Measurements from ENCODE around the gene CRYGB. TPM values are rescaled to one million over a fixed set of nuclear protein-coding genes. Genes with fewer than 3 reads are reported as not detected.
"Not testable (repeated sequence)": the region's sequence is repeated elsewhere in the genome, so short reads cannot be mapped to it uniquely, and the experiment has no call there.

CRYGB gene
- polyA plus RNA-seq, 1 donor from 2014 or later, result not detected

DNA sequence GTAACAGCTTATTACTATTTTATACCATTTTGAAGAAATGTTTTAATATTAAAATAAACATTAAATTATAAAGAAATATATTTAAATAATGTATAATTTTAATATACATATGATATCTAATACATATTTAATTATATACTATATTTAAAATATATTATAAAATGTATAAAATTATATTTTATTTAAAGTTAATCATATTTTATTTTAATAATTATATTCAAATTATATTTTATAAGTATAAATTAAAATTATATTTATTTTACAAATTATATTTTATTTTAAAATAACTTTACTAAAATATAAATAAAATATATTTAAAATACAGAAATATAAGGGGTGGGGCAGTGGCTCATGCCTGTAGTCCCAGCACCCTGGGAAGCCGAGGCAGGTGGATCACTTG, 23.7 kb downstream of the CRYGB start:
- Histone ChIP-seq H3K79me2 (replicated peaks; ENCODE audit: insufficient read depth, low read length) (no peaks in the 10 kb centered on the region), H3K4me3 (ENCODE audit: low read length) (no peak overlapping the region), H2AFZ (ENCODE audit: low read depth, low read length) (no peak overlapping the region), H3K27ac (ENCODE audit: low read length) (no peak overlapping the region), H3K9ac (ENCODE audit: low read length) (no peak overlapping the region), H3K4me2 (ENCODE audit: low read length) (no peak overlapping the region), H4K20me1 (ENCODE audit: insufficient read depth) (no peaks in the 10 kb centered on the region), H3K27me3 (ENCODE audit: insufficient read depth, low read depth, low read length) (no peaks in the 10 kb centered on the region), H3K36me3 (ENCODE audit: insufficient read depth, low read length) (no peaks in the 10 kb centered on the region), H3F3A (ENCODE audit: insufficient read depth, low read length, poor library complexity, severe bottlenecking) (no peaks in the 10 kb centered on the region), H3K9me3 (ENCODE audit: low read length) (no peaks in the 10 kb centered on the region), H3K9me2 (ENCODE audit: insufficient read depth, low read length) (no peaks in the 10 kb centered on the region)
- TF ChIP-seq EP300 (conservative IDR thresholded peaks at IDR 0.05; ENCODE audit: poor library complexity, severe bottlenecking) (no peak), EZH2 (IDR thresholded peaks at IDR 0.05; ENCODE audit: borderline replicate concordance, insufficient read depth, low read length, poor library complexity, severe bottlenecking) (no peak), REST (IDR thresholded peaks at IDR 0.05; ENCODE audit: borderline replicate concordance) (no peak), TAF1 (IDR thresholded peaks at IDR 0.05; ENCODE audit: low read depth) (no peak), MXI1 (conservative IDR thresholded peaks at IDR 0.05; ENCODE audit: poor library complexity, severe bottlenecking) (no peak), SMC3 (conservative IDR thresholded peaks at IDR 0.05; ENCODE audit: poor library complexity) (no peak), RAD21 (conservative IDR thresholded peaks at IDR 0.05) (no peak), POLR2AphosphoS5 (IDR thresholded peaks at IDR 0.05) (no peak), CTCF (IDR thresholded peaks at IDR 0.05; ENCODE audit: poor library complexity, severe bottlenecking) (no peak)

- TF ChIP-seq EZH2 (IDR thresholded peaks at IDR 0.05; ENCODE audit: borderline replicate concordance, insufficient read depth, low read length, poor library complexity, severe bottlenecking), result no peak
- TF ChIP-seq CTCF (IDR thresholded peaks at IDR 0.05; ENCODE audit: poor library complexity, severe bottlenecking), result no peak
- TF ChIP-seq MXI1 (conservative IDR thresholded peaks at IDR 0.05; ENCODE audit: poor library complexity, severe bottlenecking), result no peak
- TF ChIP-seq TAF1 (IDR thresholded peaks at IDR 0.05; ENCODE audit: low read depth), result no peak
- no peak for TF ChIP-seq EP300 (conservative IDR thresholded peaks at IDR 0.05; ENCODE audit: poor library complexity, severe bottlenecking)
- no peak for TF ChIP-seq REST (IDR thresholded peaks at IDR 0.05; ENCODE audit: borderline replicate concordance)
- no peak for TF ChIP-seq RAD21 (conservative IDR thresholded peaks at IDR 0.05)
- TF ChIP-seq SMC3 (conservative IDR thresholded peaks at IDR 0.05; ENCODE audit: poor library complexity), result no peak
- TF ChIP-seq POLR2AphosphoS5 (IDR thresholded peaks at IDR 0.05), result no peak
- Histone ChIP-seq H3K79me2 (replicated peaks; ENCODE audit: insufficient read depth, low read length) (no peaks in the 10 kb centered on the region), H3K9ac (ENCODE audit: low read length) (peak overlapping the region; percentile 0), H3K27ac (ENCODE audit: low read length) (peak overlapping the region; percentile 51), H3K27me3 (ENCODE audit: insufficient read depth, low read depth, low read length) (no peaks in the 10 kb centered on the region), H3F3A (ENCODE audit: insufficient read depth, low read length, poor library complexity, severe bottlenecking) (no peaks in the 10 kb centered on the region), H4K20me1 (ENCODE audit: insufficient read depth) (no peaks in the 10 kb centered on the region), H3K9me3 (ENCODE audit: low read length) (no peaks in the 10 kb centered on the region), H2AFZ (ENCODE audit: low read depth, low read length) (peak overlapping the region; percentile 21), H3K36me3 (ENCODE audit: insufficient read depth, low read length) (no peaks in the 10 kb centered on the region), H3K9me2 (ENCODE audit: insufficient read depth, low read length) (no peaks in the 10 kb centered on the region), H3K4me2 (ENCODE audit: low read length) (peak overlapping the region; percentile 21), H3K4me3 (ENCODE audit: low read length) (no peak overlapping the region)
These were observed 27.0 kb downstream of the CRYGB start for GRCh38 chr2:208118918-208119317.

DNA sequence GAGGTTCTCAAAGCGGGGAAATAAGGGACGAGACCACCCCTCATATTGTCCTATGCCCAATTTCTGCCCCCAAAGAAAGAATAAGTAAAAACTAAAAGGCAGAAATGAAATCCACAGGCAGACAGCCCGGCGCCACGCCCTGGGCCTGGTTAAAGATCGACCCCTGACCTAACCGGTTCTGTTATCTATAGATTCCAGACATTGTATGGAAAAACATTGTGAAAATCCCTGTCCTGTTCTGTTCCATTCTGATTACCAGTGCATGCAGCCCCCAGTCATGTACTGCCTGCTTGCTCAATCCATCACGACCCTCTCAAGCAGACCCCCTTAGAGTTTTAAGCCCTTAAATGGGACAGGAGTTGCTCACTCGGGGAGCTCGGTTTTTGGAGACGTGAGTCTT, 28.6 kb downstream of the CRYGB start:
- not testable (repeated sequence) for H2AFZ ChIP-seq (ENCODE audit: low read depth, low read length); H3F3A ChIP-seq (ENCODE audit: insufficient read depth, low read length, poor library complexity, severe bottlenecking); H3K79me2 ChIP-seq (replicated peaks; ENCODE audit: insufficient read depth, low read length); H3K9ac ChIP-seq (ENCODE audit: low read length); H3K36me3 ChIP-seq (ENCODE audit: insufficient read depth, low read length); H3K4me3 ChIP-seq (ENCODE audit: low read length); H4K20me1 ChIP-seq (ENCODE audit: insufficient read depth); H3K9me3 ChIP-seq (ENCODE audit: low read length); H3K9me2 ChIP-seq (ENCODE audit: insufficient read depth, low read length); H3K27ac ChIP-seq (ENCODE audit: low read length); H3K27me3 ChIP-seq (ENCODE audit: insufficient read depth, low read depth, low read length); H3K4me2 ChIP-seq (ENCODE audit: low read length)

Measured in neural cell (in vitro differentiated cells).